Prostate gland (tissue), 2 donors: Measurements from ENCODE around the gene IPMK. TPM values are rescaled to one million over a fixed set of nuclear protein-coding genes. Genes with fewer than 3 reads are reported as not detected.

Experiments
- DNase-seq: peaks from one replicate; pipeline ENCODE4 v3.0.0-alpha.2; 2019; ENCODE audit warnings: low spot score
- H3K27ac ChIP-seq, 2 donors: fragments of 200-600 bp; sonication (generic); 2 replicates each; pipeline ENCODE4 v1.5.1; 2017 to 2019
- H3K27me3 ChIP-seq: fragments of 200-600 bp; sonication (generic); replicated peaks from 2 replicates; pipeline ENCODE4 v1.5.1; 2019; ENCODE audit not compliant: insufficient read depth
- H3K36me3 ChIP-seq, 2 donors: fragments of 200-600 bp; sonication (generic); 1 replicate in 1 of 2; 2 replicates in 1 of 2; pipeline versions ENCODE4 v1.5.1 to v1.8.1; 2017 to 2019
- H3K4me1 ChIP-seq: fragments of 200-600 bp; sonication (generic); replicated peaks from 2 replicates; pipeline ENCODE4 v1.5.1; 2019
- H3K4me3 ChIP-seq, 2 donors: fragments of 200-600 bp; sonication (generic); 2 replicates each; pipeline ENCODE4 v1.5.1; 2017 to 2019
- H3K9me3 ChIP-seq: fragments of 200-600 bp; sonication (generic); 2 replicates; pipeline ENCODE4 v1.5.1; 2017
- POLR2A ChIP-seq: fragments of 450-650 bp; IDR thresholded peaks from one replicate; pipeline ENCODE4 v1.6.1; 2016; ENCODE audit warnings: antibody characterized with exemption, mild to moderate bottlenecking
- POLR2AphosphoS5 ChIP-seq: sonication (generic); formaldehyde crosslinking; IDR thresholded peaks from one replicate; pipeline ENCODE4 v1.6.1; 2017; ENCODE audit warnings: antibody characterized with exemption
- WGBS: methylation state at CpG from one replicate; pipeline ENCODE4 v1.1.5; 2018; 5-methylcytosine and 5-hydroxymethylcytosine counted together
- intact Hi-C: fragments of 100-400 bp; cut with DNase I; formaldehyde crosslinking; loops from one replicate; pipeline ENCODE4 v1.14.2; 2022
- total RNA-seq, 2 donors: library from RNA; depleted of rRNA; stranded (reverse); fragments of >200 nt; gene quantifications; one replicate each; pipeline ENCODE4 v1.1.0, GENCODE V29; 2016
- TF ChIP-seq, protein P1 (sequence below), 4 experiments: fragments of 200-600 bp in 2 of 4; fragments of 450-650 bp in 2 of 4; sonication (generic) in 2 of 4; IDR thresholded peaks; 1 replicate in 3 of 4; 2 replicates in 1 of 4; pipeline ENCODE4 v1.5.1; 2016 to 2019; ENCODE audit warnings: antibody characterized with exemption in 4 of 4, mild to moderate bottlenecking in 2 of 4, moderate library complexity in 2 of 4

Gene IPMK
- total RNA-seq, 2 donors from 2014 or later, result 2.6 to 5.5 TPM

DNA sequence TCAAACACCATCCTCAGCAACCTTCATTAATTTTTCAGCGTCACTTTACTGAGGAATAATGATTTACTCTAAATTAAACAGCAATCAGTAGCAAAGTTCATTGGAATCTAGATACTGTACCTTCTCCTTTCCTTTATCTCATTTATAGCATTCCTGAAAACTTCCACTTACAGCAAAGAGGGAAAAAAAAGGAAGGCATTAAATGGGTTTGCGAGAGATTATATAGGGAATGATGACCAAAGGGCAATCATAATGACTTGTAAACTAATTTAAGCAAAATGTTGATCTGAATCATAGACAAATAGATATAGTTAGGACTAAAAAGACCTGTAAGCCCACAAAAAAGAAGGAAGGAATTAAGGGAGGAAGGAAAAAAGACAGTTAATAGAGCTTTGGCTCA, 42.0 kb downstream of the IPMK start:
- intact Hi-C loops, result no loop called here
- no peak overlapping the region for H3K4me3 ChIP-seq
- H3K36me3 ChIP-seq, result no peaks in the 10 kb centered on the region
- WGBS, result 89% methylated on average over 2 of the region's 2 CpGs
- no peak for TF ChIP-seq POLR2AphosphoS5
- TF ChIP-seq, protein P1, sequence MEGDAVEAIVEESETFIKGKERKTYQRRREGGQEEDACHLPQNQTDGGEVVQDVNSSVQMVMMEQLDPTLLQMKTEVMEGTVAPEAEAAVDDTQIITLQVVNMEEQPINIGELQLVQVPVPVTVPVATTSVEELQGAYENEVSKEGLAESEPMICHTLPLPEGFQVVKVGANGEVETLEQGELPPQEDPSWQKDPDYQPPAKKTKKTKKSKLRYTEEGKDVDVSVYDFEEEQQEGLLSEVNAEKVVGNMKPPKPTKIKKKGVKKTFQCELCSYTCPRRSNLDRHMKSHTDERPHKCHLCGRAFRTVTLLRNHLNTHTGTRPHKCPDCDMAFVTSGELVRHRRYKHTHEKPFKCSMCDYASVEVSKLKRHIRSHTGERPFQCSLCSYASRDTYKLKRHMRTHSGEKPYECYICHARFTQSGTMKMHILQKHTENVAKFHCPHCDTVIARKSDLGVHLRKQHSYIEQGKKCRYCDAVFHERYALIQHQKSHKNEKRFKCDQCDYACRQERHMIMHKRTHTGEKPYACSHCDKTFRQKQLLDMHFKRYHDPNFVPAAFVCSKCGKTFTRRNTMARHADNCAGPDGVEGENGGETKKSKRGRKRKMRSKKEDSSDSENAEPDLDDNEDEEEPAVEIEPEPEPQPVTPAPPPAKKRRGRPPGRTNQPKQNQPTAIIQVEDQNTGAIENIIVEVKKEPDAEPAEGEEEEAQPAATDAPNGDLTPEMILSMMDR (IDR thresholded peaks at IDR 0.05), result no peak
- H3K9me3 ChIP-seq, result no peaks in the 10 kb centered on the region
- no peak overlapping the region for H3K27ac ChIP-seq
- H3K27me3 ChIP-seq, result no peaks in the 10 kb centered on the region
- no peaks in the 10 kb centered on the region for H3K4me1 ChIP-seq
- DNase-seq, result no peak

DNA sequence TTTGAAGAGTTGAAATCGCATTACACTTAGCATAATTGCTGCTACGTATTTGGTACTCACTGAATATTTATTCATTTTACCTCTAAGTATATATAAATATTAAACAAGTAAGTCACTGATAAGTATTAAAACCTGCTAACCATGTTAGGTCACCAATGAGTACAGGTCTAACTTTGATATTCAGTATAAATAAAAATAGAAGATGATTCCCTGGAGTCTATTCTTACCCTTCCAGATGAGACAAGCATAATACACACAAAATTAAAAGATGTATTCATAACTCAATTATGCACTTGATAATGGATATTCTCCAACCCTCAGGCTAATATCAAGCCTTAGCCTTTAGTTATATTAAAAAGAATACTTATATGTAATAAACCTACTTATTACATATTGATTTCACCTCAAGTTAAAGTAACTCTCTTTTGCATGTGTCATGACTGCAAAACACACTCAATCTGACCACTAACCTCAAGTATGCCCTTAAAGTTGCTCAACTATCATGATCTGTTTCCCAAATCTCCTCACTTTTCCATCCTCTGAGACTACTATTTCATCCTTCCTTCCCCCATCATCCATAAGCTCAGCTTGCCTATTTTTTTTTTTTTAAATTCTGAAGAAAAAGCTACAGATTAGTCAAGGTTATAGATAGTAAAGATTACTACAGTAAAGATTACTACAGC, 46.8 kb downstream of the IPMK start:
- 94% methylated on average over 2 of the region's 2 CpGs for whole genome bisulfite sequencing
- Histone ChIP-seq H3K9me3 (no peaks in the 10 kb centered on the region), H3K27ac (no peak overlapping the region), H3K36me3 (no peaks in the 10 kb centered on the region), H3K27me3 (no peaks in the 10 kb centered on the region), H3K4me3 (no peak overlapping the region), H3K4me1 (no peaks in the 10 kb centered on the region)
- TF ChIP-seq POLR2A, result no peak
- no peak for DNase-seq
- intact Hi-C loops, result no loop called here

GRCh38 chr10:58219875-58220274, 47.8 kb downstream of the IPMK start:
- Histone ChIP-seq H3K4me1 (no peaks in the 10 kb centered on the region), H3K27ac (no peak overlapping the region), H3K4me3 (no peak overlapping the region), H3K27me3 (no peaks in the 10 kb centered on the region), H3K36me3 (no peaks in the 10 kb centered on the region), H3K9me3 (no peaks in the 10 kb centered on the region)
- DNase-seq, result no peak
- intact Hi-C loops, result no loop called here
- TF ChIP-seq POLR2A (no peak), POLR2AphosphoS5 (no peak)
- TF ChIP-seq, protein P1 (IDR thresholded peaks at IDR 0.05), result no peak

GRCh38 chr10:58217612-58218011, 50.1 kb downstream of the IPMK start:
- Histone ChIP-seq H3K9me3 (no peaks in the 10 kb centered on the region), H3K27me3 (no peaks in the 10 kb centered on the region), H3K27ac (no peak overlapping the region), H3K4me3 (no peak overlapping the region), H3K4me1 (no peaks in the 10 kb centered on the region), H3K36me3 (no peaks in the 10 kb centered on the region)
- intact Hi-C loops, result no loop called here
- TF ChIP-seq, protein P1 (IDR thresholded peaks at IDR 0.05), result no peak
- TF ChIP-seq POLR2AphosphoS5 (no peak), POLR2A (no peak)
- 73% methylated on average over 4 of the region's 4 CpGs for WGBS
- no peak for DNase-seq

DNA sequence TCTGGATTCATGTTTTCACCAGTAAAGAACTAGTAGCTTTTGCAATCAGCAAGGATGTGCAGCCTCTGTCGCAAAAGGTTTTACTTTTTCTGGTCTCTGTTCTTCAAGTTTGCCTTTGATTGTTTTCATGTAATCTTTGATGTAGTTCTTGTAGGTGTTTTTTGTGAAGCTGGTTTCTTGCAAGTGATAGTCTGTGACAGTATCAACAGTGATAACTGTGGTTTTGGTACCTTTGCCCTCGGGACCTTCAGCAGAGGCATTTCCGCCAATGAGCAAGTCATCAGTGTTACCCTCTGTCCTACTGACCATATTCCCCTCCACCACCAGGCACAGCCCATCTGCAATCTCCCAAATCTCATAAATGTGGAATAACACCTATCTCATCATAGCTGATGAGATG, 55.1 kb downstream of the IPMK start:
- WGBS, result 88% methylated on average over 3 of the region's 3 CpGs

More for the DNA sequence above, 55.1 kb downstream of the IPMK start:
- H3K27me3 ChIP-seq, result no peaks in the 10 kb centered on the region
- TF ChIP-seq, protein P1 (IDR thresholded peaks at IDR 0.05), result no peak
- TF ChIP-seq POLR2A (no peak), POLR2AphosphoS5 (no peak)
- no peaks in the 10 kb centered on the region for H3K4me1 ChIP-seq
- H3K9me3 ChIP-seq, result no peaks in the 10 kb centered on the region
- H3K27ac ChIP-seq, result no peak overlapping the region
- no peaks in the 10 kb centered on the region for H3K36me3 ChIP-seq
- intact Hi-C loops, result no loop called here
- H3K4me3 ChIP-seq, result no peak overlapping the region
- DNase-seq, result no peak
